HCT116 (cell line): Measurements from ENCODE around the gene GTF2I.
"Not testable (repeated sequence)": the region's sequence is repeated elsewhere in the genome, so short reads cannot be mapped to it uniquely, and the experiment has no call there.

Experiments used
- CEBPB ChIP-seq: IDR thresholded peaks from 2 replicates; pipeline ENCODE4 v1.6.1; 2012; ENCODE audit warnings: low read depth
- EZH2phosphoT487 ChIP-seq: fragments of 200-600 bp; IDR thresholded peaks from 2 replicates; pipeline ENCODE4 v1.6.1; 2018; ENCODE audit warnings: antibody characterized with exemption, borderline replicate concordance
- FOSL1 ChIP-seq: IDR thresholded peaks from 2 replicates; pipeline ENCODE4 v1.6.1; 2012; ENCODE audit warnings: low read depth
- POLR2A ChIP-seq: IDR thresholded peaks from 2 replicates; pipeline ENCODE4 v1.7.0; 2011; ENCODE audit warnings: borderline replicate concordance; ENCODE audit not compliant: insufficient read depth, insufficient read length; ENCODE audit errors: extremely low read depth
- POLR2AphosphoS5 ChIP-seq: IDR thresholded peaks from 2 replicates; pipeline ENCODE4 v1.6.1; 2011; ENCODE audit warnings: mild to moderate bottlenecking, low read depth, low read length, moderate library complexity
- RAD21 ChIP-seq: IDR thresholded peaks from 2 replicates; pipeline ENCODE4 v1.6.1; 2012; ENCODE audit warnings: low read depth, mild to moderate bottlenecking
- SIN3A ChIP-seq: IDR thresholded peaks from 2 replicates; pipeline ENCODE4 v1.6.1; 2012; ENCODE audit warnings: low read depth
- YY1 ChIP-seq: IDR thresholded peaks from 2 replicates; pipeline ENCODE4 v1.6.1; 2011; ENCODE audit warnings: low read length, low read depth, moderate library complexity, mild to moderate bottlenecking; ENCODE audit not compliant: insufficient replicate concordance; ENCODE audit errors: extremely low read depth
- TF ChIP-seq, protein P1 (sequence below), 3 experiments: fragments of 200-600 bp in 1 of 3; sonication (generic) in 1 of 3; IDR thresholded peaks in 2 of 3; conservative IDR thresholded peaks in 1 of 3; 2 replicates each; pipeline ENCODE4 v1.5.1; 2012 to 2017; ENCODE audit warnings: low read depth in 2 of 3, low read length in 2 of 3, antibody characterized with exemption in 1 of 3, borderline replicate concordance in 1 of 3, control low read depth in 1 of 3, mild to moderate bottlenecking in 1 of 3, mixed read lengths in 1 of 3, mixed run types in 1 of 3, moderate library complexity in 1 of 3; ENCODE audit not compliant: insufficient read depth in 1 of 3
- TF ChIP-seq, protein P2 (sequence below): IDR thresholded peaks from 2 replicates; pipeline ENCODE4 v1.6.1; 2011; ENCODE audit warnings: mild to moderate bottlenecking, low read length, moderate library complexity; ENCODE audit not compliant: insufficient replicate concordance; ENCODE audit errors: extremely low read depth
- TF ChIP-seq, protein P3 (sequence below): IDR thresholded peaks from 2 replicates; pipeline ENCODE4 v1.6.1; 2012; ENCODE audit warnings: low read depth
- TF ChIP-seq, protein P4 (sequence below): IDR thresholded peaks from 2 replicates; pipeline ENCODE4 v1.6.1; 2012

DNA sequence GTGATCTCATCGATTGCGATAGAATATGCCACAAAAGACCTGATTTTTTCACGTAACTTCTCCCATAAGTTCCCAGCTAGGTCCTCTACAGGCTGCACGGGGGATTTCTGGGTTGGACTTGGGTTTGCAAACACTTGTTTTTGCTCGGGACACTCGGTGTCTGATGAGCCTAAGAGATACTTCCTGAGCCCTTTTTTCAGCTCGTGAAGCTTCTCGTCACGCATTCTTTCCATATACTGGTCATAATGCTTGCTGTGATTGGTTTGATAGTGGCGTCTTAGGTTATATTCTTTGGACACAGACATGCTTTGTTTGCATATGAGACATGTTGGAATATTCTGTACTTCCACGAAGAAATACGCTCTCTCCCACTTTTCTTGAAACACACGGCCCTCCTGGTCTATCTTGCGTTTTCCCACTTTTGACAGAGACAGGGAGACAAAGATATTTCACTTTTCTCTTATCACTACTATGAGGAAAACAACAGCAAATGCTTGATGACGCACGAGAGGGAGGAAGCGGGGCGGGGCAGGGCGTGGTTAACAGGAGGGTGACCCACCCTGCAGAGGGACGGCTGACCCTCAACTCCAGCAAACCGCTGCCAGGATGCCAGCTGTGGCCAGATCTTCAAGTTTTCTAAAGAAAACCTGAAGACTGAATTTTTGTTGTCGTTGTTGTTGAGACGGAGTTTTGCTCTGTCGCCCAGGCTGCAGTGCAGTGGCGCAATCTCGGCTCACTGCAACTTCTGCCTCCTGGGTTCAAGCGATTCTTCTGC lies 140.5 kb downstream of the GTF2I start:
- TF ChIP-seq FOSL1, POLR2A, POLR2AphosphoS5, YY1, SIN3A, RAD21, EZH2phosphoT487, CEBPB: not testable (repeated sequence)
- TF ChIP-seq, protein P1, sequence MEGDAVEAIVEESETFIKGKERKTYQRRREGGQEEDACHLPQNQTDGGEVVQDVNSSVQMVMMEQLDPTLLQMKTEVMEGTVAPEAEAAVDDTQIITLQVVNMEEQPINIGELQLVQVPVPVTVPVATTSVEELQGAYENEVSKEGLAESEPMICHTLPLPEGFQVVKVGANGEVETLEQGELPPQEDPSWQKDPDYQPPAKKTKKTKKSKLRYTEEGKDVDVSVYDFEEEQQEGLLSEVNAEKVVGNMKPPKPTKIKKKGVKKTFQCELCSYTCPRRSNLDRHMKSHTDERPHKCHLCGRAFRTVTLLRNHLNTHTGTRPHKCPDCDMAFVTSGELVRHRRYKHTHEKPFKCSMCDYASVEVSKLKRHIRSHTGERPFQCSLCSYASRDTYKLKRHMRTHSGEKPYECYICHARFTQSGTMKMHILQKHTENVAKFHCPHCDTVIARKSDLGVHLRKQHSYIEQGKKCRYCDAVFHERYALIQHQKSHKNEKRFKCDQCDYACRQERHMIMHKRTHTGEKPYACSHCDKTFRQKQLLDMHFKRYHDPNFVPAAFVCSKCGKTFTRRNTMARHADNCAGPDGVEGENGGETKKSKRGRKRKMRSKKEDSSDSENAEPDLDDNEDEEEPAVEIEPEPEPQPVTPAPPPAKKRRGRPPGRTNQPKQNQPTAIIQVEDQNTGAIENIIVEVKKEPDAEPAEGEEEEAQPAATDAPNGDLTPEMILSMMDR (IDR thresholded peaks at IDR 0.05 in 2 of 3, conservative IDR thresholded peaks at IDR 0.05 in 1 of 3; ENCODE audit: borderline replicate concordance in 1 of 3, insufficient read depth in 1 of 3, low read depth in 2 of 3, low read length in 2 of 3) = not testable (repeated sequence)
- TF ChIP-seq, protein P2, sequence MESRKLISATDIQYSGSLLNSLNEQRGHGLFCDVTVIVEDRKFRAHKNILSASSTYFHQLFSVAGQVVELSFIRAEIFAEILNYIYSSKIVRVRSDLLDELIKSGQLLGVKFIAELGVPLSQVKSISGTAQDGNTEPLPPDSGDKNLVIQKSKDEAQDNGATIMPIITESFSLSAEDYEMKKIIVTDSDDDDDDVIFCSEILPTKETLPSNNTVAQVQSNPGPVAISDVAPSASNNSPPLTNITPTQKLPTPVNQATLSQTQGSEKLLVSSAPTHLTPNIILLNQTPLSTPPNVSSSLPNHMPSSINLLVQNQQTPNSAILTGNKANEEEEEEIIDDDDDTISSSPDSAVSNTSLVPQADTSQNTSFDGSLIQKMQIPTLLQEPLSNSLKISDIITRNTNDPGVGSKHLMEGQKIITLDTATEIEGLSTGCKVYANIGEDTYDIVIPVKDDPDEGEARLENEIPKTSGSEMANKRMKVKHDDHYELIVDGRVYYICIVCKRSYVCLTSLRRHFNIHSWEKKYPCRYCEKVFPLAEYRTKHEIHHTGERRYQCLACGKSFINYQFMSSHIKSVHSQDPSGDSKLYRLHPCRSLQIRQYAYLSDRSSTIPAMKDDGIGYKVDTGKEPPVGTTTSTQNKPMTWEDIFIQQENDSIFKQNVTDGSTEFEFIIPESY = not testable (repeated sequence)
- TF ChIP-seq, protein P3, sequence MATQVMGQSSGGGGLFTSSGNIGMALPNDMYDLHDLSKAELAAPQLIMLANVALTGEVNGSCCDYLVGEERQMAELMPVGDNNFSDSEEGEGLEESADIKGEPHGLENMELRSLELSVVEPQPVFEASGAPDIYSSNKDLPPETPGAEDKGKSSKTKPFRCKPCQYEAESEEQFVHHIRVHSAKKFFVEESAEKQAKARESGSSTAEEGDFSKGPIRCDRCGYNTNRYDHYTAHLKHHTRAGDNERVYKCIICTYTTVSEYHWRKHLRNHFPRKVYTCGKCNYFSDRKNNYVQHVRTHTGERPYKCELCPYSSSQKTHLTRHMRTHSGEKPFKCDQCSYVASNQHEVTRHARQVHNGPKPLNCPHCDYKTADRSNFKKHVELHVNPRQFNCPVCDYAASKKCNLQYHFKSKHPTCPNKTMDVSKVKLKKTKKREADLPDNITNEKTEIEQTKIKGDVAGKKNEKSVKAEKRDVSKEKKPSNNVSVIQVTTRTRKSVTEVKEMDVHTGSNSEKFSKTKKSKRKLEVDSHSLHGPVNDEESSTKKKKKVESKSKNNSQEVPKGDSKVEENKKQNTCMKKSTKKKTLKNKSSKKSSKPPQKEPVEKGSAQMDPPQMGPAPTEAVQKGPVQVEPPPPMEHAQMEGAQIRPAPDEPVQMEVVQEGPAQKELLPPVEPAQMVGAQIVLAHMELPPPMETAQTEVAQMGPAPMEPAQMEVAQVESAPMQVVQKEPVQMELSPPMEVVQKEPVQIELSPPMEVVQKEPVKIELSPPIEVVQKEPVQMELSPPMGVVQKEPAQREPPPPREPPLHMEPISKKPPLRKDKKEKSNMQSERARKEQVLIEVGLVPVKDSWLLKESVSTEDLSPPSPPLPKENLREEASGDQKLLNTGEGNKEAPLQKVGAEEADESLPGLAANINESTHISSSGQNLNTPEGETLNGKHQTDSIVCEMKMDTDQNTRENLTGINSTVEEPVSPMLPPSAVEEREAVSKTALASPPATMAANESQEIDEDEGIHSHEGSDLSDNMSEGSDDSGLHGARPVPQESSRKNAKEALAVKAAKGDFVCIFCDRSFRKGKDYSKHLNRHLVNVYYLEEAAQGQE = not testable (repeated sequence)
- TF ChIP-seq, protein P4, sequence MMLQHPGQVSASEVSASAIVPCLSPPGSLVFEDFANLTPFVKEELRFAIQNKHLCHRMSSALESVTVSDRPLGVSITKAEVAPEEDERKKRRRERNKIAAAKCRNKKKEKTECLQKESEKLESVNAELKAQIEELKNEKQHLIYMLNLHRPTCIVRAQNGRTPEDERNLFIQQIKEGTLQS = not testable (repeated sequence)
